Heart left ventricle (tissue), 13 donors: ENCODE data around the gene B3GALT5.

ENCODE experiments used
- POLR2A ChIP-seq, 2 donors: fragments of 450-650 bp; IDR thresholded peaks; one replicate each; pipeline ENCODE4 v1.6.1; 2017; ENCODE audit warnings: antibody characterized with exemption in 2 of 2, mild to moderate bottlenecking in 2 of 2, moderate library complexity in 2 of 2
- TF ChIP-seq, protein P1 (sequence below), 12 donors: fragments of 200-600 bp; sonication (generic) in 4 of 12; IDR thresholded peaks; one replicate each; pipeline versions ENCODE4 v1.5.0 to v1.8.0; 2018 to 2022; ENCODE audit warnings: antibody characterized with exemption in 12 of 12, mild to moderate bottlenecking in 5 of 12
- donor health status: ischemic (EF 13 %, LVEDD 7.1; RV severe dilation, severe dysfunction).
- donor health status: DM: no; HTN: yes; CAD: no.
- donor health status: DM: no; HTN: no; CAD: no.
- donor health status: ischemic (EF 25% LVEDD 6.9; RV normal size, moderate dysfunction).
- donor health status: ischemic (EF 25% LVEDD 5.7; RV mildly dilated, moderate dysfunction).
- donor health status: ischemic (EF 35%, LVEDD 5.7; RV mildly dilated, moderate dysfunction).
- donor health status: nonischemic (EF 11% LVEDD 7.7; RV severe dilation, severe dysfunction).
- donor health status: DM: yes; HTN: yes; CAD: no.
- donor health status: PGD.
- donor health status: ischemic (EF 29% LVEDD 5.4; RV normal size, mild dysfunction).
- donor health status: nonischemic (EF 23%, LVEDD 6.1; RV moderate dilation, normal function).

DNA sequence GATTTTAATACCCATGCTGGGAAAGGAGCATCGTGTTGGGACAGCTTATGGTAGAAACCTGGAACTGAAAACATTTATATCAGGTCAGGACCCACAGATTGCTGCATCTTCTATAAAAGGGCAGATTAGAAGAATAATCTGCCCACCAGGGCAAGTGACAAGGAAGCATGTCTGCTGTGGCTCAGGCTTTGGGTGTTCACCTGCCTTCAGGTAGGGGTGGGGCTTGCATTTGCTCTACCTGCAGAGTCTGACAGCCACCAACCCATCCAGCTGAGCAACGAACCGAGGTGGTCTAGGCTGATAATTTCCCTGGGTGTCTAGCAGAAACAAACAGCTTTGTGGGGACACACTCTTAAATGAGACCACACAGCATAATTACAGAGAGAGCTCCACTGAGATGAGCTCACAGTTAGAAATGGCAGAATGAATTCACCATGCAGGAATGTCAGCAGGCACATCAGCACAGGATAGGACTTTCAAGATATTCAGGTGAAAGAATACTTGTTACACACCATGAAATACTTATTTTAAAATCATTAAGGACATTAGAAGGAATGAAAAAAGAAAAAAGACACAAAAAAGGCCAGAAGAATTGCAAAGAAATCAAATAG lies 36.1 kb upstream of the B3GALT5 start:
- TF ChIP-seq, protein P1, sequence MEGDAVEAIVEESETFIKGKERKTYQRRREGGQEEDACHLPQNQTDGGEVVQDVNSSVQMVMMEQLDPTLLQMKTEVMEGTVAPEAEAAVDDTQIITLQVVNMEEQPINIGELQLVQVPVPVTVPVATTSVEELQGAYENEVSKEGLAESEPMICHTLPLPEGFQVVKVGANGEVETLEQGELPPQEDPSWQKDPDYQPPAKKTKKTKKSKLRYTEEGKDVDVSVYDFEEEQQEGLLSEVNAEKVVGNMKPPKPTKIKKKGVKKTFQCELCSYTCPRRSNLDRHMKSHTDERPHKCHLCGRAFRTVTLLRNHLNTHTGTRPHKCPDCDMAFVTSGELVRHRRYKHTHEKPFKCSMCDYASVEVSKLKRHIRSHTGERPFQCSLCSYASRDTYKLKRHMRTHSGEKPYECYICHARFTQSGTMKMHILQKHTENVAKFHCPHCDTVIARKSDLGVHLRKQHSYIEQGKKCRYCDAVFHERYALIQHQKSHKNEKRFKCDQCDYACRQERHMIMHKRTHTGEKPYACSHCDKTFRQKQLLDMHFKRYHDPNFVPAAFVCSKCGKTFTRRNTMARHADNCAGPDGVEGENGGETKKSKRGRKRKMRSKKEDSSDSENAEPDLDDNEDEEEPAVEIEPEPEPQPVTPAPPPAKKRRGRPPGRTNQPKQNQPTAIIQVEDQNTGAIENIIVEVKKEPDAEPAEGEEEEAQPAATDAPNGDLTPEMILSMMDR (IDR thresholded peaks at IDR 0.05) = no peak
- no peak for TF ChIP-seq POLR2A (IDR thresholded peaks at IDR 0.05)
